Natural killer cell (primary cell): ENCODE measurements around the gene GTPBP10. TPM values are rescaled to one million over a fixed set of nuclear protein-coding genes. Genes with fewer than 3 reads are reported as not detected.

ENCODE experiments used
- ATAC-seq, 3 donors: fragments of 150-1000 bp in 2 of 3; fragments of 200-7000 bp in 1 of 3; cut with Tn5 transposase; 1 replicate in 1 of 3; 2 replicates in 2 of 3; pipeline ENCODE4 v1.10.0; 2021; ENCODE audit warnings: mild to moderate bottlenecking in 2 of 3, moderate library complexity in 2 of 3
- DNase-seq, 2 donors: peaks; one replicate each; pipeline versions ENCODE4 v3.0.0 to v3.0.0-alpha.2; 2013 to 2021; ENCODE audit warnings: mixed read lengths in 1 of 2
- H3K27ac ChIP-seq: one replicate; pipeline ENCODE4 v1.5.1; 2013; ENCODE audit warnings: mild to moderate bottlenecking, low read length
- H3K27me3 ChIP-seq: one replicate; pipeline ENCODE4 v1.6.1; 2013; ENCODE audit warnings: low read length; ENCODE audit not compliant: control insufficient read depth, insufficient read depth
- H3K36me3 ChIP-seq: one replicate; pipeline ENCODE4 v1.6.1; 2013; ENCODE audit warnings: low read length; ENCODE audit not compliant: control insufficient read depth, insufficient read depth
- H3K4me1 ChIP-seq: one replicate; pipeline ENCODE4 v1.6.1; 2013; ENCODE audit warnings: low read length; ENCODE audit not compliant: control insufficient read depth, insufficient read depth
- H3K4me3 ChIP-seq: one replicate; pipeline ENCODE4 v1.5.1; 2013; ENCODE audit warnings: low read length
- H3K9me3 ChIP-seq: one replicate; pipeline ENCODE4 v1.6.1; 2013; ENCODE audit warnings: low read length; ENCODE audit not compliant: control insufficient read depth, insufficient read depth
- H3K27ac Mint-ChIP-seq, 2 donors: one replicate each; pipeline ENCODE4 v1.8.0; 2022; ENCODE audit warnings: mild to moderate bottlenecking in 2 of 2, mixed read lengths in 2 of 2, moderate library complexity in 1 of 2
- H3K27me3 Mint-ChIP-seq, 2 donors: one replicate each; pipeline ENCODE4 v1.8.0; 2022; ENCODE audit warnings: low read depth in 2 of 2, mixed read lengths in 2 of 2
- H3K36me3 Mint-ChIP-seq: one replicate; pipeline ENCODE4 v1.8.0; 2022; ENCODE audit warnings: mixed read lengths
- H3K4me1 Mint-ChIP-seq, 2 donors: one replicate each; pipeline ENCODE4 v1.8.0; 2022; ENCODE audit warnings: mixed read lengths in 2 of 2
- H3K4me3 Mint-ChIP-seq: one replicate; pipeline ENCODE4 v1.8.0; 2022; ENCODE audit warnings: mild to moderate bottlenecking, moderate library complexity, mixed read lengths
- H3K9me3 Mint-ChIP-seq, 2 donors: one replicate each; pipeline ENCODE4 v1.8.0; 2022; ENCODE audit warnings: mixed read lengths in 2 of 2
- WGBS: methylation state at CpG from one replicate; pipeline ENCODE4 v1.1.7; 2013; ENCODE audit warnings: missing lambda C conversion rate; ENCODE audit not compliant: insufficient coverage; 5-methylcytosine and 5-hydroxymethylcytosine counted together
- intact Hi-C: fragments of 100-400 bp; cut with micrococcal nuclease; formaldehyde crosslinking; loops from one replicate; pipeline ENCODE4 v1.14.2; 2022
- total RNA-seq, 4 donors: library from RNA; stranded (reverse); fragments of 120-200 nt in 1 of 4; gene quantifications; one replicate each; pipeline versions ENCODE4 v1.2.3 to v1.2.4, GENCODE V29; 2013 to 2022
- TF ChIP-seq, protein P1 (sequence below): fragments of 200-600 bp; IDR thresholded peaks from one replicate; pipeline ENCODE4 v1.8.0; 2022; ENCODE audit warnings: antibody characterized with exemption

The GTPBP10 gene
- total RNA-seq, 3 donors from 2014 or later (not counting 1 experiment from before 2014, with no cell fraction given) = 15.2 to 19.6 (median 19.2) TPM

DNA sequence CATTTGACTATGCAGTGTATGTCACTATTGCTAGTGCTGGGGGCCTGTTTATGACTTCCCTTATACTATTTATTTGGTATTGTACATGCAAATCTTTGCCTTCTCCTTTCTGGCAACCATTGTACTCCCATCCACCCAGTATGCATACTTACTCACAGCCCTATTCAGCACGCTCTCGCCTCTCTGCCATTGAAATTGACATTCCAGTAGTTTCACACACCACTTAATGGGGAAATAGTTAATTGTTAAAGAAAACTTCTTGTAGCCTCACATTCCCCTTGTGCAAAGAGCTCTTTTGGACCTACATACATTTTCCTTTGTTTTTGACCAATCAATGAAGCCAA lies 66.6 kb downstream of the GTPBP10 start:
- H3K9me3 Mint-ChIP-seq = no peaks in the 10 kb centered on the region
- no peak for DNase-seq
- ATAC-seq = no peak
- Histone ChIP-seq H3K27me3 (no peaks in the 10 kb centered on the region), H3K9me3 (no peaks in the 10 kb centered on the region), H3K27ac (no peak overlapping the region), H3K36me3 (no peaks in the 10 kb centered on the region), H3K4me3 (no peak overlapping the region), H3K4me1 (no peaks in the 10 kb centered on the region)
- H3K4me3 Mint-ChIP-seq = no peak overlapping the region
- no peaks in the 10 kb centered on the region for H3K4me1 Mint-ChIP-seq
- TF ChIP-seq, protein P1, sequence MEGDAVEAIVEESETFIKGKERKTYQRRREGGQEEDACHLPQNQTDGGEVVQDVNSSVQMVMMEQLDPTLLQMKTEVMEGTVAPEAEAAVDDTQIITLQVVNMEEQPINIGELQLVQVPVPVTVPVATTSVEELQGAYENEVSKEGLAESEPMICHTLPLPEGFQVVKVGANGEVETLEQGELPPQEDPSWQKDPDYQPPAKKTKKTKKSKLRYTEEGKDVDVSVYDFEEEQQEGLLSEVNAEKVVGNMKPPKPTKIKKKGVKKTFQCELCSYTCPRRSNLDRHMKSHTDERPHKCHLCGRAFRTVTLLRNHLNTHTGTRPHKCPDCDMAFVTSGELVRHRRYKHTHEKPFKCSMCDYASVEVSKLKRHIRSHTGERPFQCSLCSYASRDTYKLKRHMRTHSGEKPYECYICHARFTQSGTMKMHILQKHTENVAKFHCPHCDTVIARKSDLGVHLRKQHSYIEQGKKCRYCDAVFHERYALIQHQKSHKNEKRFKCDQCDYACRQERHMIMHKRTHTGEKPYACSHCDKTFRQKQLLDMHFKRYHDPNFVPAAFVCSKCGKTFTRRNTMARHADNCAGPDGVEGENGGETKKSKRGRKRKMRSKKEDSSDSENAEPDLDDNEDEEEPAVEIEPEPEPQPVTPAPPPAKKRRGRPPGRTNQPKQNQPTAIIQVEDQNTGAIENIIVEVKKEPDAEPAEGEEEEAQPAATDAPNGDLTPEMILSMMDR = no peak
- no peak overlapping the region for H3K27ac Mint-ChIP-seq
- WGBS = no CpG with 5 or more reads among the region's 2 CpGs
- no peaks in the 10 kb centered on the region for H3K36me3 Mint-ChIP-seq
- intact Hi-C loops = no loop called here
- H3K27me3 Mint-ChIP-seq = no peaks in the 10 kb centered on the region

DNA sequence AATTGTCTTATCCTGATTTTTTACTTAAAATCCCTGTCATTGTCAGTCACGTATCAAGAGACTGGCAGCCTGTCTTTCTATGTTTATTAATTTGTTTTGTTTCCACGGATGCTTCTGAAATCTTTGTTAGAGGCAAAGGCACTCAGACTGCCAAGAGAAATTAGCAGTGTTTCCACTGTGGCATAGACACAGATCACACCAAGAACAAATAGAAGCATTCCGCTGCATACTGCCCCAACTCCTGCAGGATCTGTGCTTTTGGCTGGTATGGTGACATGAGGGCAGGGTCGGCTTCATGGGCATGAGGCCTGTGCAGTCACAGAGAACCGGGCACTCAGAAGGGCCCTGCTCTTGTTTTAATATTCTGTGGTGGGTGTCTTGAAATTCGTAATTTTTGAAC lies 75.1 kb downstream of the GTPBP10 start:
- no peaks in the 10 kb centered on the region for H3K9me3 ChIP-seq
- no peaks in the 10 kb centered on the region for H3K27me3 Mint-ChIP-seq
- H3K4me1 ChIP-seq = no peaks in the 10 kb centered on the region
- H3K27me3 ChIP-seq = no peaks in the 10 kb centered on the region
- H3K4me3 Mint-ChIP-seq = no peak overlapping the region
- H3K4me1 Mint-ChIP-seq = no peaks in the 10 kb centered on the region
- TF ChIP-seq, protein P1 = no peak
- 88% methylated on average over 6 of the region's 6 CpGs for WGBS
- H3K9me3 Mint-ChIP-seq = no peaks in the 10 kb centered on the region
- intact Hi-C loops = no loop called here
- H3K4me3 ChIP-seq = no peak overlapping the region
- ATAC-seq = no peak
- H3K36me3 Mint-ChIP-seq = no peaks in the 10 kb centered on the region
- no peak overlapping the region for H3K27ac Mint-ChIP-seq
- no peak overlapping the region for H3K27ac ChIP-seq
- no peak for DNase-seq
- no peaks in the 10 kb centered on the region for H3K36me3 ChIP-seq

DNA sequence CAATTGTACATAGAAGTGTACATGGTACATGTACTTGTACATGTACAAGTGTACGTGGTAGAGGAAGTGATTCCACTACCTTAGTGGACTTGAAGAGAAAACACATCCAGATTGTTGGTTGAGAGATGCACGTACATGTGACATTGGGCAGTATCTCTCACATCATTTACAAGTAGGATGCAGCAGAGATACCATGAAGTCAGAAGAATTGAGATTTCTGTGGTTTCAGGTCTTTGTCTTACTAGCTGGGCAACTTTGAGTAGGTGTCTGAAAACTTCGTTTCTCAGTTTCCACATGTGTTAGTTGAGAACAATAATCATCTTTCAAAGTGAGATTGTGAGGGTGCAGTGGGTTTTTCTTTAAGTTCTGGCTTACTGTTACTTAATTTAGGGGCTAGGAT lies 78.2 kb downstream of the GTPBP10 start:
- no peak for DNase-seq
- H3K27ac ChIP-seq = no peak overlapping the region
- Mint-ChIP-seq H3K4me1 (no peaks in the 10 kb centered on the region), H3K27ac (no peak overlapping the region), H3K27me3 (peaks cover 0 to 2% of the 10 kb centered on the region in 2 donors), H3K4me3 (no peak overlapping the region), H3K36me3 (no peaks in the 10 kb centered on the region), H3K9me3 (no peaks in the 10 kb centered on the region)
- H3K9me3 ChIP-seq = no peaks in the 10 kb centered on the region
- WGBS = 68% methylated on average over 3 of the region's 3 CpGs
- TF ChIP-seq, protein P1 = no peak
- no peak overlapping the region for H3K4me3 ChIP-seq
- no peak for ATAC-seq
- intact Hi-C loops = loop anchor here (5.0 kb wide), 2 partner anchors 112 to 1637 kb away; no protein-coding TSS in a partner anchor
- no peaks in the 10 kb centered on the region for H3K4me1 ChIP-seq
- no peaks in the 10 kb centered on the region for H3K27me3 ChIP-seq
- H3K36me3 ChIP-seq = no peaks in the 10 kb centered on the region

DNA sequence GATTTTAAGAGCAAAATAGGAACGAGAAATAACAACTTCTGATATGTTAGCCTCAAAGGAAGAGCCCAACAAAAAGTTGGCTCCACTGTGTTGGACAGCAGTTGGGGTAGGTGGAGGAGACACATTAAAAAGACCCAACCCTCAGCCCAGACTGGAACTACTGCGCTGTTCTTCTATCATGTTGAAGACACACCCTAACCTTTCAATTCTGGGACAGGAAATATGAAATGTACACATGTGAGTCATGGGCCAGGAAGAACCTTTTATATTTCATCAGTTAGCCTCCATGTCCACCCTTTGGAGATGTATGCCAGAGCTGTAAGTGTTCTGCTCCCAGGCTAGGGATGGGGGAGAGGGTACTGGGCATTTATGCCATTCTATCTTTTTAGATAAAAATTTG lies 78.9 kb downstream of the GTPBP10 start:
- no peak for ATAC-seq
- WGBS = 71% methylated on average over 1 of the region's 2 CpGs
- peaks cover 0 to 8% of the 10 kb centered on the region in 2 donors for H3K27me3 Mint-ChIP-seq
- Histone ChIP-seq H3K4me1 (no peaks in the 10 kb centered on the region), H3K27ac (no peak overlapping the region), H3K27me3 (no peaks in the 10 kb centered on the region), H3K36me3 (no peaks in the 10 kb centered on the region), H3K4me3 (no peak overlapping the region), H3K9me3 (no peaks in the 10 kb centered on the region)
- no peak overlapping the region for H3K4me3 Mint-ChIP-seq
- no peaks in the 10 kb centered on the region for H3K36me3 Mint-ChIP-seq
- no peaks in the 10 kb centered on the region for H3K4me1 Mint-ChIP-seq
- intact Hi-C loops = loop anchor here (5.0 kb wide), 2 partner anchors 113 to 1638 kb away; no protein-coding TSS in a partner anchor
- H3K9me3 Mint-ChIP-seq = no peaks in the 10 kb centered on the region
- no peak overlapping the region for H3K27ac Mint-ChIP-seq
- TF ChIP-seq, protein P1 = no peak
- no peak for DNase-seq
